Measurements from ENCODE around the gene SLX1B.
"Not testable (repeated sequence)": the region's sequence is repeated elsewhere in the genome, so short reads cannot be mapped to it uniquely, and the experiment has no call there.

Gene SLX1B

DNA sequence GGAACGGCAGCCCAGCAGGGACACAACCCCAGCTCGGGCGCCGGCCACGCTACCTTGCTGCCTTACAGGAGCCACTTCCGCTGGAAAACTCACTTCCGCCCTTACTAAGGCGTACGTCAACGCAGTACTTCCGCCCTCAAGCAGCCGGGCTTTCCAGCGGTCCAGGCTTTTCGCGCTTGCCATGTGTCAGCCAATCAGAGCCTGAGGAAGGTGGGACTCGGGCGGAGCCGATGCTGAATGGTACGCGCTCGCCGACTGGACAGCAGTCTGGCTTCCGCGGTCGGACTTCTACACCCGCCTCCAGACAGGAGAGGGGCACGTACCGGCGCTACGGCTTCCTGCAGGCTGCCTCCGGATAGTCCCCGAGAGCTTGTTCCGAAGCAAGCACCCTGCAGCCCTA, at the start of gene SLX1B, which contains the start of gene BOLA2:
TSS of gene SLX1B (plus strand) at position 265 of the 400 bp plus-strand sequence.
TSS of gene BOLA2 (minus strand) at position 83 of the 400 bp plus-strand sequence. CDS start 98 bp downstream, outside the sequence.
- DNase-seq (ENCODE audit: low spot score), result not testable (repeated sequence)

DNA sequence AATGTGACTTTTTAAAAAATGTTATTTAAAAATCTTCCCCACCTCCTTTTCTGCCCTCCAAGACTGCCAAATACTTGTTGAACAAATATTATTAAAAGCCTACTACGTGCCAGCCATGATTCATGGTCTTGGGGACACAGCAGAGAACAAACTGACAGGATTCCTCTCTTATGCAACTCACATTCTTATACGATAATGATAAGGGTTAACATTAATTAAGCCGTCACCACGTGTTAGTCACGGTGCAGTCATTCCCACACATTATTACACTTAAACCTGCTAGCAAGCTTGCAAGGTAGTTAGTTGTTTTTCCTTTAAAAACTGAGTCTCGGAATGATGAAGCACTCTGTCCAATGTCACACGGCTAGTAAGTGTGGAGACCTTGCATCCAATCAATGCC, 49.1 kb upstream of the SLX1B start:
- DNase-seq (ENCODE audit: low spot score), result not testable (repeated sequence)

DNA sequence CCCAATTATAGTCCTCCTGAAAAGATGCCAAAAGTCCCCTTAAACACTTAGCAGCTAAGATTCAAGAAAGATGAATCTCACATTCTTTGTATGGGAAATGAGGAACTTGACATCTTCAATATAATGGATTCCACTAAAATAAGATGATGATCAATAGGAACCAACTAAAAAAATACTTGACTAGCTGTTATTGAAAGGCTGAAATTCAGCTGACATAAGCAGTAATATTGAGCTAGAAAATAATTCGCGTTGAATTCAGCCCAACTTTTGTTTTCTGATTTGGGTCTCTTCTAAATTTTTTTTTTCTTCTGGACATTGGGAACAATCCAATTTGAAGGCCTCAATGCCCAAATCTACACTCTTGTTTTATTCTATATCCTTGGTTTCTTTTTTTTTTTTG, 30.7 kb upstream of the SLX1B start:
- not testable (repeated sequence) for DNase-seq (ENCODE audit: low spot score)

DNA sequence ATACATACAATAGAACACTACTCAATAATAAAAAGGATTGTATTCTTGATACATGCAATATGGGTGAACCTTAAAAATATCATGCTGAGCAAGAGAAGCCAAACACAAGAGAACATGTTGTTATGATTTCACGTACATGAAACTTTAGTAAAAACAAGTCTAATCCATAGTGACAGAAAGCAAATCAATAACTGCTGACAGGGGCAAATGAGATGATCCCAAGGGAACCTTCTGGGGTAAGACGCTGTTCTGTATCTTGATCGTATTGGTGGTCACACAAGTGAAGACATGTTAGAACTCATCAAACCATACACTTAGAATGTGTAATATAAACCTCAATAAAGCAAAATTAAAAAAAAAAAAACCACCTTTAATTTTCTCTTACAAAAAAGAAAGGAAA, 28.9 kb upstream of the SLX1B start:
- DNase-seq (ENCODE audit: low spot score), result not testable (repeated sequence)

GRCh38 chr16:29453754-29454153, 579 bp upstream of the SLX1B start:
- not testable (repeated sequence) for DNase-seq (ENCODE audit: low spot score)

- not testable (repeated sequence) for DNase-seq (ENCODE audit: low spot score)
These were observed 495 bp downstream of the SLX1B start for GRCh38 chr16:29454828-29455227.

- not testable (repeated sequence) for DNase-seq (ENCODE audit: low spot score)
These were observed 3.3 kb downstream of the SLX1B start for GRCh38 chr16:29457660-29458059.

- DNase-seq (ENCODE audit: low spot score), result not testable (repeated sequence)
These were observed 5.6 kb downstream of the SLX1B start, which contains the start of gene SULT1A4 for GRCh38 chr16:29459706-29460646. Gene SULT1A4 (plus strand): TSS chr16:29459913. CDS start chr16:29461386, 1,473 bp downstream.

DNA sequence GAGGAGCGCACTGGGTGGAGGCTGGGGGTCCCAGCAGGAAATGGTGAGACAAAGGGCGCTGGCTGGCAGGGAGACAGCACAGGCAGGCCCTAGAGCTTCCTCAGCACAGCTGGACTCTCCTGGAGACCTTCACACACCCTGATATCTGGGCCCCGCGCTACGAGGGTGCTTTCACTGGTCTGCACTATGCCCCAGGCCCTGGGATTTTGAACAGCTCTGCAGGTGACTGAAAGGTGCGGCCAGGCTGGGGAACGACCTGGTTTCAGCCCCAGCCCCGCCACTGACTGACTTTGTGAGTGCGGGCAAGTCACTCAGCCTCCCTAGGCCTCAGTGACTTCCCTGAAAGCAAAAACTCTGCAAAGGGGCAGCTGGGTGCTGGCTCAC, 6.3 kb downstream of the SLX1B start:
- not testable (repeated sequence) for DNase-seq (ENCODE audit: low spot score)

- not testable (repeated sequence) for DNase-seq (ENCODE audit: low spot score)
These were observed 11.9 kb downstream of the SLX1B start for GRCh38 chr16:29465985-29466824.

GRCh38 chr16:29466904-29467303, 12.6 kb downstream of the SLX1B start:
- not testable (repeated sequence) for DNase-seq (ENCODE audit: low spot score)

DNA sequence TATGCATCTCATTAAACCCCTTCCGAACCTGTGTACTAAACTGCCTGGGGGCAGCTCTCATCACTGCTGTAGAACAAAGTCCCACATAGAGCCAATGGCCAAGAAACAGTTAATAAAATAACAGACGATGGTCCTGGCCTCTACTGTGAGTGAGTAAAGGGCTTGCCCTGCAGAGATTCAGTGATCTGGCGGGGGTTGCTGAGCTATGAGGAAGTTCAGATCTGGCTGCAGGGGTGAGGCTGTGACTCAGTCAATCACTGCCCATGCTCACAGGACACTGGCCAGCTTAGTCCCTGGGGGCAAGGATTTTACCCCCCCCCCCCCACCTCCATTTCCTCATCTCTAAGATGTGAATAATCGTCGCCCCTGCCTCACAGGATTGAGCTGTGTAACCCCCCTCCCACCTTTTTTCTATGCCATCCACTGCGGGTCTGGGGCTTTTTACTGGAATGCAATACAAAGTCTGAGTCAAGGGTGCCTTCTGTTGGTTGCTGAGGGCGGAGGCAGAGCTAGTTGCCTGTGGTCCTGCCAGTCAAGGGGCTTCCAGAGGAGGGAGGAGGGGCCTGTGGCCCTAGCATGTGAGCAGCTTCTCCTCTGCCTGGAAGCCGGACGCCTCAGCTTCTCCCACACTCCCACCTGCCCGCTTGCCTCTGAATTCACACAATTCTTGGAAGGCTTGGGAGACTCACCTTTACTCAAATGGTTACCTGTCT, 13.5 kb downstream of the SLX1B start:
- DNase-seq (ENCODE audit: low spot score), result not testable (repeated sequence)

DNA sequence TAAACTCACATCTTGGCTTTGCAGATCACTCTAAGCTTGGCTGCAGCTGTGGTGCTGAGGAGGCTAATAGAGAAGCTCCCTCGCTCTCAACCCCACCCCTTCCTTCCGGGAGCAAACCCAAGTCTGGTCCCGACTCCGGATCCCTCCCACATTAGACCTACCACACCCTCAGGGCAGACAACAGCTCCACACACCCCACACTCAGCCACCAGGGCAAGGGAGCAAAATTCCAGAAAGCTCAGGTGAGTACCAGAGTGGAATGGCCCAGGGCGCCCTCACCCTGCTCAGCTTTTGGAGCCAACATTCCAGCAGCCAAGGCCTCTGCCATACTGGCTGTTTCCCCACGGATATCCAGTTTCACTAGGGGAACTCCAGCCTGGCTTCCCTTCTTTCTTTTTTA, 15.3 kb downstream of the SLX1B start:
- not testable (repeated sequence) for DNase-seq (ENCODE audit: low spot score)

GRCh38 chr16:29472065-29472464, 17.7 kb downstream of the SLX1B start:
- DNase-seq (ENCODE audit: low spot score), result not testable (repeated sequence)

- DNase-seq (ENCODE audit: low spot score), result not testable (repeated sequence)
These were observed 27.9 kb downstream of the SLX1B start for GRCh38 chr16:29482276-29482675.

GRCh38 chr16:29506308-29506707, 52.0 kb downstream of the SLX1B start, which contains the start of gene NPIPB12:
Gene NPIPB12 (minus strand): TSS chr16:29506408.
- DNase-seq (ENCODE audit: low spot score), result not testable (repeated sequence)
